Esophagus squamous epithelium (tissue), 4 donors: ENCODE data around the gene AGFG1.

Experiments
- POLR2A ChIP-seq, 4 donors: fragments of 450-650 bp; IDR thresholded peaks; one replicate each; pipeline ENCODE4 v1.6.1; 2017; ENCODE audit warnings: antibody characterized with exemption in 4 of 4, mild to moderate bottlenecking in 4 of 4, moderate library complexity in 3 of 4
- TF ChIP-seq, protein P1 (sequence below), 6 experiments: fragments of 450-650 bp in 4 of 6; fragments of 200-600 bp in 2 of 6; sonication (generic) in 2 of 6; IDR thresholded peaks; one replicate each; pipeline ENCODE4 v1.5.1; 2016 to 2019; ENCODE audit warnings: antibody characterized with exemption in 6 of 6, mild to moderate bottlenecking in 4 of 6, moderate library complexity in 4 of 6

DNA sequence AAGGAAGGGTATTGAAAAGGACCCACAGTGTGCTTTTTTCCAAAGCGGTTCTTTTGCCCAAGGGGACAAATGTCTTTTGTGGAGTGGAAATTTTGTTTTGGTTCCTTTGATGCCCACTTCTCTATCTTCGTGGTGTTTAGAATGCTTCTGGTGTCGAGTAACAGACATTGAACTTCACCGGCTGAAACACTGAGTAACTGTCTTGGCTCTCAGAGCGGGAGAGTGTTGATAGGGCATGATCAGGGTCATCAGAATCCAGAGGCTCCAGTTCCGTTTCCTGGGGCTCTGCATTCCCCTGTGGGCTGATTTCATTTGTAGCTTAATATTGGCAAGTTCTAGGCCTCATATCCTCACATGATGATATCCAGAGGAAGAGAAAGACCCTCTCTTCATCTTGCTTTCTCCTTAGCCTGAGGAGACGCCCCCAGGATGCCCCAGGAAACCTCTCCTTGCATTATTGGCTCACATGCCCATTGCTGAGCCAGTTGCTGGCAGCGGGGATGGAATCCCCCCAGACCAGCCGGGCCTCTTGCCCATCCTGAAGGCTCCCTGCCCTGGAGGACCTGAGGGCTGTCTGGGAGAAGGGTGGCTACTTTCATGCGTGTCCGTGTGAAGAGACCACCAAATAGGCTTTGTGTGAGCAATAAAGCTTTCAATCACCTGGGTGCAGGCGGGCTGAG, 27.9 kb upstream of the AGFG1 start:
- TF ChIP-seq, protein P1, sequence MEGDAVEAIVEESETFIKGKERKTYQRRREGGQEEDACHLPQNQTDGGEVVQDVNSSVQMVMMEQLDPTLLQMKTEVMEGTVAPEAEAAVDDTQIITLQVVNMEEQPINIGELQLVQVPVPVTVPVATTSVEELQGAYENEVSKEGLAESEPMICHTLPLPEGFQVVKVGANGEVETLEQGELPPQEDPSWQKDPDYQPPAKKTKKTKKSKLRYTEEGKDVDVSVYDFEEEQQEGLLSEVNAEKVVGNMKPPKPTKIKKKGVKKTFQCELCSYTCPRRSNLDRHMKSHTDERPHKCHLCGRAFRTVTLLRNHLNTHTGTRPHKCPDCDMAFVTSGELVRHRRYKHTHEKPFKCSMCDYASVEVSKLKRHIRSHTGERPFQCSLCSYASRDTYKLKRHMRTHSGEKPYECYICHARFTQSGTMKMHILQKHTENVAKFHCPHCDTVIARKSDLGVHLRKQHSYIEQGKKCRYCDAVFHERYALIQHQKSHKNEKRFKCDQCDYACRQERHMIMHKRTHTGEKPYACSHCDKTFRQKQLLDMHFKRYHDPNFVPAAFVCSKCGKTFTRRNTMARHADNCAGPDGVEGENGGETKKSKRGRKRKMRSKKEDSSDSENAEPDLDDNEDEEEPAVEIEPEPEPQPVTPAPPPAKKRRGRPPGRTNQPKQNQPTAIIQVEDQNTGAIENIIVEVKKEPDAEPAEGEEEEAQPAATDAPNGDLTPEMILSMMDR (IDR thresholded peaks at IDR 0.05) = no peak
- no peak for TF ChIP-seq POLR2A (IDR thresholded peaks at IDR 0.05)
